ENCODE data around the gene KIF13A. TPM values are rescaled to one million over a fixed set of nuclear protein-coding genes. Genes with fewer than 3 reads are reported as not detected.

Gene KIF13A
- total and polyA plus RNA-seq, 4 donors, result 14.2 to 97.4 (median 31.7) TPM

DNA sequence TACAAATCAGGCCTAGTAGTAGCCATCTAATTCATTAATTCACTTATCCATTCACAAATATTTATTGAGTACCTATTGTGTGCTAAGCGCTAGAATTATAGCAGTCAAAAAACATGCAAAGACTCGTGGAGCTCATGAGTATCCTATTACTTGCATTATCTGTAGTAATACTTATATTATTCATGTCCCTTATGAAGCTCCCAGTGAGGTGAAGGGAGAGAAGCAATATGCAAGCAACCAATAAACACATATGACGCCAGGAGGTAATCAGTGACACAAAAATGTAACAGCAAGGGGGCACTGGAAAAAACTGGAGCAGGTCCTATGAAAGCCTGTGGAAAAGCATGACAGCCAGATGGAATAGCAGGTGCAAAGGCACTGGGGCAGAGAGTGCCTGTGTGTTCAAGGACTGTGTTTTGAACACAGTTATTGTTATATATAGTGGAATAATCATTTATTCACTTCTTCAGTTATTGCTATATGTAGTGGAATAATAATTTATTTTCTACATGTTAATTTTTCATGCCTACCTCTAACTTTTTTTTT lies 109.5 kb downstream of the KIF13A start:
- peaks cover 0 to 3% (median 0%) of the 10 kb centered on the region in 4 donors for H3K36me3 ChIP-seq (ENCODE audit: control insufficient read depth in 4 of 4, insufficient read depth in 4 of 4, low read length in 4 of 4)

DNA sequence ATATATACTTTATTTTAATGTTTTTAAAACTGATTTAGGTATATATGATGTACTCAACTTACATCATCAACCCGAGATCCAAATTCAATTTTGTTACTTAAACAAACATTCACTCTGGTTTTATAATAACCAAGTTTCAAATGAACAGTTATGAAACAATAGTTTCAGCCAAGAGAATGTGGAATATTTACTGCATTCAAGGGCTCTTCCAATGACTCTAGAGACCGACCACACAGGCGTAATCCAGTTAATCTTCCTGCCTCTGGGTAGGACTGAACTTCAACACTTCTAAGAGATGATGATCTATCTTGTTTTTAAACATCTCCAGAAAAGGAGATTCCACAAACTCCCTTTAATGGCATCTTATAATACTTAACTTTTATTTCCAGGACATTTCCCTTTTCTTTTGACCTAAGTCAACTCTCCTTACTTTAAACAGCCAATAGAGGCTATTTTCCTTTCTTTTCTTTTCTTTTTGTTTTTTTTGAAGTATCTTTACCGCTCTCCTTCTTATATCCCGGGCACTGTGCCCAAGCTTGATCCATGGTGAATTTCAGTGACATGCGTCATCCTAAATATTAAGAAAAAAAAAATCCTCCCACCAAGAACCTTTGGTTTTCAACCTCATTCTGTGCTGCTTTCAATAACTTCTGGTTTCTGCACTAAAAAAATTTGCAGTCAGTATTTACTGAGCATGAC lies 110.1 kb downstream of the KIF13A start:
- 64 to 85% methylated on average over 6 of the region's 6 CpGs for WGBS, 2 donors
- Histone ChIP-seq H3K27me3 (ENCODE audit: control insufficient read depth in 3 of 3, insufficient read depth in 3 of 3, low read length in 2 of 3) (no peaks in the 10 kb centered on the region), H3K4me1 (ENCODE audit: control insufficient read depth in 5 of 5, insufficient read depth in 5 of 5, low read length in 5 of 5) (peaks cover 0 to 20% (median 7%) of the 10 kb centered on the region in 5 donors), H3K9me3 (ENCODE audit: control insufficient read depth in 4 of 4, insufficient read depth in 3 of 4, low read length in 3 of 4) (no peaks in the 10 kb centered on the region), H3K36me3 (ENCODE audit: control insufficient read depth in 4 of 4, insufficient read depth in 4 of 4, low read length in 4 of 4) (peaks cover 0 to 4% (median 0%) of the 10 kb centered on the region in 4 donors), H3K9ac (ENCODE audit: insufficient read depth in 1 of 2, low read length in 2 of 2) (no peak overlapping the region), H3K4me3 (no peak overlapping the region), H3K27ac (ENCODE audit: low read depth in 1 of 2, low read length in 1 of 2) (no peak overlapping the region)
- TF ChIP-seq, protein P1, sequence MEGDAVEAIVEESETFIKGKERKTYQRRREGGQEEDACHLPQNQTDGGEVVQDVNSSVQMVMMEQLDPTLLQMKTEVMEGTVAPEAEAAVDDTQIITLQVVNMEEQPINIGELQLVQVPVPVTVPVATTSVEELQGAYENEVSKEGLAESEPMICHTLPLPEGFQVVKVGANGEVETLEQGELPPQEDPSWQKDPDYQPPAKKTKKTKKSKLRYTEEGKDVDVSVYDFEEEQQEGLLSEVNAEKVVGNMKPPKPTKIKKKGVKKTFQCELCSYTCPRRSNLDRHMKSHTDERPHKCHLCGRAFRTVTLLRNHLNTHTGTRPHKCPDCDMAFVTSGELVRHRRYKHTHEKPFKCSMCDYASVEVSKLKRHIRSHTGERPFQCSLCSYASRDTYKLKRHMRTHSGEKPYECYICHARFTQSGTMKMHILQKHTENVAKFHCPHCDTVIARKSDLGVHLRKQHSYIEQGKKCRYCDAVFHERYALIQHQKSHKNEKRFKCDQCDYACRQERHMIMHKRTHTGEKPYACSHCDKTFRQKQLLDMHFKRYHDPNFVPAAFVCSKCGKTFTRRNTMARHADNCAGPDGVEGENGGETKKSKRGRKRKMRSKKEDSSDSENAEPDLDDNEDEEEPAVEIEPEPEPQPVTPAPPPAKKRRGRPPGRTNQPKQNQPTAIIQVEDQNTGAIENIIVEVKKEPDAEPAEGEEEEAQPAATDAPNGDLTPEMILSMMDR (IDR thresholded peaks at IDR 0.05; ENCODE audit: control extremely low read depth, extremely low read depth), result no peak
- DNase-seq (peak; percentile 24 to 83 (median 70)), ATAC-seq (ENCODE audit: insufficient read depth, low FRiP score) (no peak)

More for the DNA sequence above, 109.5 kb downstream of the KIF13A start:
- TF ChIP-seq, protein P1 (IDR thresholded peaks at IDR 0.05; ENCODE audit: control extremely low read depth, extremely low read depth), result no peak
- Histone ChIP-seq H3K9me3 (ENCODE audit: control insufficient read depth in 4 of 4, insufficient read depth in 3 of 4, low read length in 3 of 4) (no peaks in the 10 kb centered on the region), H3K27me3 (ENCODE audit: control insufficient read depth in 3 of 3, insufficient read depth in 3 of 3, low read length in 2 of 3) (no peaks in the 10 kb centered on the region), H3K9ac (ENCODE audit: insufficient read depth in 1 of 2, low read length in 2 of 2) (no peak overlapping the region), H3K4me3 (no peak overlapping the region), H3K4me1 (ENCODE audit: control insufficient read depth in 5 of 5, insufficient read depth in 5 of 5, low read length in 5 of 5) (peaks cover 0 to 20% (median 7%) of the 10 kb centered on the region in 5 donors), H3K27ac (ENCODE audit: low read depth in 1 of 2, low read length in 1 of 2) (no peak overlapping the region)
- WGBS, 2 donors, result 91 to 93% methylated on average over 3 of the region's 3 CpGs
- ATAC-seq (ENCODE audit: insufficient read depth, low FRiP score) (no peak), DNase-seq (no peak)

DNA sequence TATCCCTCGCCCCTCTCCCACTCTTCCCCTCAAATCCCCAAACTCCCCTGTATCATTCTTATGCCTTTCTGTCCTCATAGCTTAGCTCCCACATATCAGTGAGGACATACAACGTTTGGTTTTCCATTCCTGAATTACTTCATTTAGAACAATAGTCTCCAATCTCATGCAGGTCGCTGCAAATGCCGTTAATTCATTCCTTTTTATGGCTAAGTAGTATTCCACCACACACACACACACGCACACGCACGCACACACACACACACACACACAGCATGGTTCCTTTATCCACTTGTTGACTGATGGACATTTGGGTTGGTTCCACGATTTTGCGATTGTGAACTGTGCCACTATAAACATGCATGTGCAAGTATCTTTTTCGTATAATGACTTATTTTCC lies 112.7 kb downstream of the KIF13A start:
- no peak for DNase-seq
- Histone ChIP-seq H3K27ac (ENCODE audit: low read depth in 1 of 2, low read length in 1 of 2) (no peak overlapping the region), H3K4me3 (no peak overlapping the region), H3K9me3 (ENCODE audit: control insufficient read depth in 4 of 4, insufficient read depth in 3 of 4, low read length in 3 of 4) (no peaks in the 10 kb centered on the region), H3K27me3 (ENCODE audit: control insufficient read depth in 3 of 3, insufficient read depth in 3 of 3, low read length in 2 of 3) (no peaks in the 10 kb centered on the region), H3K36me3 (ENCODE audit: control insufficient read depth in 4 of 4, insufficient read depth in 4 of 4, low read length in 4 of 4) (peaks cover 0 to 4% (median under 1%) of the 10 kb centered on the region in 4 donors), H3K4me1 (ENCODE audit: control insufficient read depth in 5 of 5, insufficient read depth in 5 of 5, low read length in 5 of 5) (peaks cover 0 to 19% (median 8%) of the 10 kb centered on the region in 5 donors), H3K9ac (ENCODE audit: insufficient read depth in 1 of 2, low read length in 2 of 2) (no peak overlapping the region)
- TF ChIP-seq, protein P1 (IDR thresholded peaks at IDR 0.05; ENCODE audit: control extremely low read depth, extremely low read depth), result no peak
- ATAC-seq (ENCODE audit: insufficient read depth, low FRiP score), result no peak
- WGBS, 2 donors, result 77 to 82% methylated on average over 10 of the region's 10 CpGs
